CMK (cell line): ENCODE measurements around the gene OTUD5.
"Not testable (repeated sequence)": the region's sequence is repeated elsewhere in the genome, so short reads cannot be mapped to it uniquely, and the experiment has no call there.

Experiments used
- DNase-seq: peaks from one replicate; pipeline ENCODE4 v3.0.0-alpha.2; 2010; ENCODE audit warnings: low read depth

Gene OTUD5, protein sequence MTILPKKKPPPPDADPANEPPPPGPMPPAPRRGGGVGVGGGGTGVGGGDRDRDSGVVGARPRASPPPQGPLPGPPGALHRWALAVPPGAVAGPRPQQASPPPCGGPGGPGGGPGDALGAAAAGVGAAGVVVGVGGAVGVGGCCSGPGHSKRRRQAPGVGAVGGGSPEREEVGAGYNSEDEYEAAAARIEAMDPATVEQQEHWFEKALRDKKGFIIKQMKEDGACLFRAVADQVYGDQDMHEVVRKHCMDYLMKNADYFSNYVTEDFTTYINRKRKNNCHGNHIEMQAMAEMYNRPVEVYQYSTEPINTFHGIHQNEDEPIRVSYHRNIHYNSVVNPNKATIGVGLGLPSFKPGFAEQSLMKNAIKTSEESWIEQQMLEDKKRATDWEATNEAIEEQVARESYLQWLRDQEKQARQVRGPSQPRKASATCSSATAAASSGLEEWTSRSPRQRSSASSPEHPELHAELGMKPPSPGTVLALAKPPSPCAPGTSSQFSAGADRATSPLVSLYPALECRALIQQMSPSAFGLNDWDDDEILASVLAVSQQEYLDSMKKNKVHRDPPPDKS

DNA sequence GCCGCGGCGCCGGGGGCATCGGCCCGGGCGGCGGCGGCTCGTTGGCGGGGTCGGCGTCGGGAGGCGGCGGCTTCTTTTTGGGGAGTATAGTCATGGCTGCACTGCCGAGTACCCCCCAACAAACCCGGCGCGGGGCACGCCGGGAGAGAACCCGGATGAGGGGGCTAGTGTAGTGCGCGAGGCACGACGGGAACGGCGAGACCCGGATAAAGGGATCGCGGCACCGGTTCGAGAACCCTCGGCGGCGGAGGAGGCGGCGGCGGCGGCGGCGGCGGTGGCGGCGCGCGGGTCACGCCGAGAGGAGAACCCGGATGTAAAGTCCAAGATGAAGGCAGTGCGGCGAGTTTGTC is at the start of gene OTUD5:
Gene OTUD5 (minus strand): TSS at position 131 of the 350 bp plus-strand sequence. CDS start 37 bp downstream, at position 94.
- no peak for DNase-seq

DNA sequence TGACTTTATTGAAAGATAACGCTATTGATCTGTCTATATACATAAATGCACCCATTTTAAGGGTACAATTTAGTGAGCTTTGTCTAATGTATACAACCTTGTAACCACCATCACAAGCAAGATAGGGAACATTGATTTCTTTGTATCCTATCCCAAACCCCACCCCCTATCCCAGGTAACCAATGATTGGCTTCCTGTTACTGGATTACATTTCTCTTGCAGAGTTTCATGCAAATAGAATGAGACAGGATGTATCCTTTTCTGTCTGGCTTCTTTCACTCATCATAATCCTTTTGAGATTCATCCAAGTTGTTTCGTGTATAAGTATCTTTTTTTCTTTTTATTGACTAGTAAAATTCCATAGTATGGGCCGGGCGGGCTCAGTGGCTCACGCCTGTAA is 46.3 kb upstream of the OTUD5 start:
- DNase-seq = no peak

DNA sequence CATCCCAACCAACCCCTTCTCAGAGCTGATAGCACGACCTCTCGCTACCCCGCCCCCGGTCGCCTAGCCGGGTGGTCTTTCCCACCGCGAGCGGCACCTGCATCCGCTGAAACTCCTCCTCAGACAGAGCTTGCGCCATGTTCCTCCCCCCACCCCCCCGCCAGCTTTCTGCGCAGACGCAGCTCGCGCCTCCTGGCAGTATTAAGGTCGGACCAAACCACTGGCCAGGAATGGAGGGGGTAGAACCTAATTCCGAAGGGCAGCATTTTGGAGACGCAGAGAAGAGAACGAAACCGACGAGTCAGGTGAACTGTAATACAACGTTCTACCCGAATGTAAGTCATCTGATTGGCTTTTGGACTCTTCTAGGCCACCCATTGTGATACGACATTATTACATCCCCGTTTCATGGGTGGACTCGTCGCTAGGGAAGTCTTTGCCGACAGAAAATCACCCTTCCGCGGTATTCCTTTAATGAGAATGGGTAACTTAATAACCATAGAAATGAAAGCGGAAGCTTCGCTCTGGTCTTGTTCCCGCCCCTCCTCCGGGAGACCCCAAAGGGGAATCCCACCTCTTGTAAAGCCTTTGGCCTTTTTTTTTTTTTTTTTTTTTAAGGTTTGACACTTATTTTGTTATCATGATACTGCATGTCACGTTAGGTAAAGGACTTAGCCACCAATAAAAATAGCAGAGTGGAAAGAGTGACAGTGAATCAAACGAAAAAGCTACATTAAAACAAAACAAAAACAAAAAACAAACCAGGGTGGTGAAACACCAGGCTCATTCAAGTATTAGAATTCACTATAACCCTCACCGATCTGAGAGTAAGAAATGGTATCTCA is 44.9 kb upstream of the OTUD5 start, which contains the start of gene GRIPAP1:
Gene GRIPAP1 (minus strand): TSS at position 174 of the 845 bp plus-strand sequence. CDS start 35 bp downstream, at position 139.
- peak; percentile 84 for DNase-seq

DNA sequence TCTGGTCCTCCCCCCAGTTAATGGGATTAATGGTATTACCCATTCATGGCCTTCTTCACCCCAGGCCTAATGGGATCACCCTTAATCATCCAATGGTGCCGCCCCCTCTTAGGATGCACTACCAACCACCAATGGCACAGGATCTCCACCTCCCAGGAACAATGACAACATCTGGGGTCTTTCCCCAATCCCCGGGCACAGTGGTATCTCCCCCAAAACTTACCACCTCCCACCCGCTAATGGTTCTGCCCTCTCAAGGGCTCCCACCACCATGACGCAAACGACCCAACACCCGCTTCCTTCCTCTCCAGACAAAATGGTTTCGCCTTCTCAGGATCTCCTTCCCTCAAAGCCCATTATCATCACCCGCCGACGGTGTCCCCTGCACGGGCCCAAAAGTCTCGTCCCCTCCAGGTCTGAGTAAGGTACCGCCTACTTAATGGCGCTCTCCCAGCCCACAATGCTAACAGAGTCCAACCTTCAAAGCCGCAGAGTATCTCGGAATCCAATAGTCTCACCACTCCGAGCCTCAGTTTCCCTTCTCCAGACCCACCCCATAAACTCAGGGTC is 44.2 kb upstream of the OTUD5 start:
- peak; percentile 51 for DNase-seq

DNA sequence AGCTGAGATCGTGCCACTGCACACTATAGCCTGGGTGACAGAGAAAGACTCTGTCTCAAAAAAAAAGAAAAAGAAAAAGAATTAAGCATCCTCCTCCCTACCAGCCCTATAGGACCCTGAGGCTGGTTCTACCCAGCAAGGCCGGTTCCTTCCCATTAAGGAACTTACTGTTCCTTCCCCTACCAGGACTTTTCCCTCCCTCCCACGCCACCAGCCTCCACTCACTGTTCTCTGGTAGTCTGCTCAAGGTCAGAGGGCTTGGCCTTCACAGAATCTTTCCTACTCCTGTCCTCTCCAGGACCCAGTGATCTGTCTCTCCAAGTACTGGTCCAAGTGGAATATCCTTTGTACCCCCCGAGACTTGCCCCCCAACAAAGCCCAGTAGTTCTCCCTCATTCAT is 43.2 kb upstream of the OTUD5 start:
- no peak for DNase-seq

DNA sequence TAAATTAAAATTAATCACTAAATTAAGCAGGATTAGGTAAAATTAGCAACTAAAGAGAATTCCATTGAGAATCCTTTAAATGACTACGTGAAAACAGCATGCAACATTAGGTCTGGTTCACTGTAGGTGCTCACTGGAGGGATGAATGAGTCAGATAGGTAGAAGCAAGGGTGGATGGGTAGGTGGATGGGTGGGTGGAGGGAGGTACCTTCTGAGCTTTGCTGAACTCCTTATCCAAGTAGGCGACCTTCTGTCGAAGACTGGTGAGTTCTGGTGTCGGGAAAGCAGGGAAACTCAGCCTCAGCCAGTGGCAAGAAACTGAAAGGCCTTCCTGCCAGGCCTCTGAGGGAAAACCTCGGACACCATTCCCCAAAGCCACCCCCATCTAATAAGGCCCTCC is 41.6 kb upstream of the OTUD5 start:
- no peak for DNase-seq

DNA sequence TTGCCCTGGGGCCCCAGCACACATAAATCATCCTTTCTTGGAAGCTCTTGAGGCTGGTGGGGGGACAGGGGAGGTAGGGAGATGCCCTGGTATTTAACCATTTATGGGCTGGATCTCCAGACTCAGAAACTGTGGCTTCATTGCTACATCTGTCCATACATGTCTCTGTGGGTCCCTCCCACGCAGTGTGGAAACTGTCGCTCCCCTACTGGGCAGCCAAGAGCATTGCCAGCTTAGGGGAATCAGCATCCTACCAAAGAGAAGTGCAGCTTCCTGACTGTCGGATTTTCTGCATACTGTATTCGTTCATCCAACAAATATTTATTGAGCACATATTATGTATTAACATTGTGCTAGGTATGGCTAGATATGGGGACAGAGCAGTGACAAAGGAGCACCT is 41.0 kb upstream of the OTUD5 start:
- DNase-seq = peak; percentile 24

DNA sequence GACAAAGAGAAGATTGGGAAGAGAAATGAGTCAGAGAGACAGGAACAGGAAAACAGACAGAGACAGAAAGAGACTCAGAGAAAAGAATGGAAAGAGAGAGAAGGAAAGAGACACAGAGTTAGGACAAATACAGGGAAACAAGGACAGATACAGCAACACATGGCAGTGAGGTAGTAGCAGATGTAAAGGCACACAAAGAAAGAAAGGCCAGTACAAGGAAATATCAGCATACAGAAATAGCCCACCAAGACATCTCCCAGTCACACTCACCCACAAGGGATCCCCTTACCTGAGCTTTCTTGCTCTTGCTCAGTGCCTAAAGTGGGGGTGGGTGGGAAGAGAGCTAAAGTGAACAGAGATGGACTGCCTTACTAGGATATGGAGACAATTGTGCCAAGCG is 40.5 kb upstream of the OTUD5 start:
- DNase-seq = no peak

DNA sequence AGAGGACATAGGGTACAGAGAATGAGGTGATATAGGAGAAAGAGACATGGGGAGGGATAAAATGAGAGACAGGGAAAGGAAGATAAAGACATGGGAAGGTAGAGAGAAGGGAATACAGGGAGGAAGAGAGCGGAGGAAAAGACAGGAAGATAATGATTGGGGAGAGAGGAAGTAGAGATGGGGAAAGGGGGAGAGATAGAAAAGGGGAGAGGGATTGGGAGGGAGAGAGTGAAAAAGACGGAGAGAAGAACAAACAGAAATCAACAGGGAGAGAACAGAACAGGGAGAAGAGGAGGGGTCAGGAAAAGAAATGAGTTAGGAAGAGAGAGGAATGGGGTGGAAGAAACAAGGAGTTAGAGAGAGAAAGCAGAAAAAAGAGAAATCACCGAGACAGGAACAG is 40.0 kb upstream of the OTUD5 start:
- DNase-seq = no peak

DNA sequence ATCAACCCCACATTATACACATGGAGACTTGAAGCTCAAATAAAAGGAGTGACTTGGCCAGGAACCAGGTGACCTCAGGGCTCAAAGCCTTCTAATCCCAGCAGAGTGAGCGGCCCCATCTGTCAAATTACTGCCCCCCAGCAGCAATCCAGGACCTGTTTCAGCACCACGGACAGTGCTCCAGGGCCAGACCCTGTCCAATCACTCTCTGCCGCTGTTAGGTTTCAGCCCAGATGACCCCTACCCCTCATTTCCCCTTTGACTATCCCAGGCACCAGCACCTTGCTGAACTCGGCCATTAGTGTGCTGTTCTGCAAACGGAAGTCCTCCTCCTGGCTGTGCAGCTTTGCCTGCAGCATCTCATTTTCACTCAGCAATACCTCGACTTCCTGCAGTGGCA is 39.6 kb upstream of the OTUD5 start:
- DNase-seq = no peak

DNA sequence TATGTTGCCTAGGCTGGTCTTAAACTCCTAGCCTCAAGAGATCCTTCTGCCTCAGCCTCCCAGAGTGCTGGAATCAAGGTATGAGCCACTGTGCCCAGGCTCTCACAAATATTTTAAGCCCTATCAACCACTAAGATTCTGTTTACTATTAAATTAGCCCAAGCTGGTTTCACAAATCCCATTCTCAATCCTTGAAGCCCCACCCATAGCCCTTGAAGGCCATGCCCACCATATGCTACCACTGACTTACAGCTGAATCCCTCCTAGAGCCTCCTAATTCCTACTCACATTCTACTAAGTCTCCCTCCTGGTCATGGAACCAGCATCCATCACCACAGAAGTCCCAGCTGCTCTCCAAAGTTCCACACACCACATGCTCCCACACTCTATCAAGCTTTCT is 34.9 kb upstream of the OTUD5 start:
- DNase-seq = no peak

DNA sequence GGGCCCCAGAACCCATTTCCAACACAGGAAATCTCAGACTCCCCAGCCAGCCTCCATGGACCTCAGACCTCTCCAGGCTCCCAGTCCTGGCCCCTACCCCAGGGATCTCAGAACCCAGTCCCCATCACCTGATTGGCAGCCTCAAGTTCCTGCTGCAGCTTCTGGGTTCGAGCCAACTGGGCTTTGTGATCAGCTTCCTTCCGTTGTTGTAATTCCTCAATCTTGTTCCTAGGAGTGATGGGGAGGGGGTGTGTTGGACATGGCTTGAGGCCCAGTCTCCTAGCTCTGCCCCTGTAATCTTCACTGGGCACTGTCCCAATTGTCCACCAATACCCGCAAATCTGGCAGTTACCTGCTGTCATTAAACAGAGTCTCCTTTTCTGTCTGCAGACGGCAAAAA is 32.1 kb upstream of the OTUD5 start:
- DNase-seq = no peak

DNA sequence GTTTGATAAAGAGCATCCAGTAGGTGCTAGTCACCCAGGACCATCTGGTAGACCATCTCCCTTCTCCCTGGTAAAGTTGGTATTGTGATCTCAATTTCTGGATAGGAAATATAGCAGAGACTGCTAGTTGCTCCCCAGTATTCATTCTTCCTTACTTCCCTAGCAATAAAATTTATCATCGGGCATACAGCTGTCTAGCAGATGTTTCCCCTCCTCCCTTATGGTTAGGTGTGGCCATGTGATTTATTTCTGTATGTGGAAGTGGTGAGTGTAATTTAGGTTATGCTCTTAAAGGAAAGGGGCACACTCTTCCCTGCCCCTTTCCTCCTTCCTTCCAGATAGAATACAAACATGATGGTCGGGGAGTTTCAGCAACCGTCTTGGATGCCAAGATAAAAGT is 26.5 kb upstream of the OTUD5 start:
- no peak for DNase-seq

DNA sequence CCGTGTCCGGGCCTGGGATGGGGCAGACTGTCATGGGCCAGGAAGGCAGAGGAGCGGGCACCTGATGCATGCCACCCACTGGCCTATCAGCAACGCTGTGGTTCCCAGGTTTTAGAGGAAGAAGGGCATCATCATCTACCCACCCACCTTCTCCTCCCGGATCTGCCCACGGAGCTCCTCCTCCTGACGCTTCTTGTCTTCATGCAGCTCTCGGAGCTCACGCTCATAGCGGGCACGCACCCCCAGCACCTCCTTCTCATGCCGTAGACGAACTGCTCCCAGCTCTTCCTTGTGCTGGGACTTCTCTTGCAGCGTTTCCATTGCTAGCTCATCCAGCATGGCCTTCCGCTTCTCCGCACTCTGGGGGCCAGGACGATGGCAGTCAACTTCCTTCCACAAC is 25.7 kb upstream of the OTUD5 start:
- no peak for DNase-seq

DNA sequence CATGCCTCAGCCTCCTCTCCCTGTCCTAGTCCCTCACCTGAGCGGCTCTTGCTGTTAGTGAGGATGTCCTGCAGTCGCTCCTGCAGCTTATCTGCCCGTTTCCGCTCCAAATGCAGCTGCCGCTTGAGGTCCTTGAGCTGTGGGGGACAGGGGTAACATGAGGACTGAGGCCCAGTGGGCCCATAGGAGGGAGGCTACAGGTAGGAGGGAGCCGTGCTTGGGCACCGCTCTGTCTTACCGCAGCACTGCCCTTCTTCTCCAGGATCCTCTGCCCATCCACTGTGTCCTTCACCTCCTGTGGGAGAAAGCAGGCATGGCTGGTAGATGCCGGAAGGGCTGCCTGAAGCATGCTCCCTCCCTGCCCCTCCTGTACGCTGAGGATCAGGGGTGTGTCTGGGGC is 23.8 kb upstream of the OTUD5 start:
- DNase-seq = no peak

DNA sequence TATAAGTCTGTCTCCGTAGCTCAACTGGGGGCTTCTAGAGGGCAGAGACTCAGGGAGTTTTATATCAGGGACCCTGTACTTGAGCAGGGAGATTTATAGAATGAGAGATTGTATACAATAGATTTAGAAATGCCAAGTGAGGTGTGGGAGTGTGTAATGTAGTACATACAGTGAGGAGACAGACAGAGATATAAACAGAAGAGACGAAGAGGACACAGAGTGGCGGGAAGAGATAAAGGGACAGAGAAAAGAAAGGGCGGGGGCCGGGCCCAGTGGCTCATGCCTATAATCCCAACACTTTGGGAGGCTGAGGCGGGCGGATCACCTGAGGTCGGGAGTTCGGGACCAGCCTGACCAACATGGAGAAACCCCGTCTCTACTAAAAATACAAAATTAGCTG is 22.9 kb upstream of the OTUD5 start:
- not testable (repeated sequence) for DNase-seq

DNA sequence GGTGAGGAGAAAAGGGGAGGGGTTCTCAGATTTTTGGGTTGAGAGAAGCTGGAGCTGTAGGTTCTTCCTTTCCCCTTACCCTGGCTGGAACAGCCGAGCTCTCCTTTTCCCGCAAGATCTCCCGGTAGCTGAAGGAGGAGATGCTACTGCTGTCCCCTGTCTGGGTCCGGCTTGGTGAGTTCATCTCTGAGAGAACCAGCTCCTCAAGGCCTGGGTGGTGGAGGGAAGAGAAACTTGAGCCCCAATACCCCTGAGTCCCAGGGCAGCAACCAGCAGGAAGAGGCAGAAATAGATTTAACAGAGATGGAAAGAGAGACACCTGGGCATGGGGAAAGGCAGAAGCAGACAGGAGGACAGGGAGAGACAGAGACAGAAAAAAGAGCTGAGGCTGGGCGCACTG is 20.8 kb upstream of the OTUD5 start:
- DNase-seq = no peak

DNA sequence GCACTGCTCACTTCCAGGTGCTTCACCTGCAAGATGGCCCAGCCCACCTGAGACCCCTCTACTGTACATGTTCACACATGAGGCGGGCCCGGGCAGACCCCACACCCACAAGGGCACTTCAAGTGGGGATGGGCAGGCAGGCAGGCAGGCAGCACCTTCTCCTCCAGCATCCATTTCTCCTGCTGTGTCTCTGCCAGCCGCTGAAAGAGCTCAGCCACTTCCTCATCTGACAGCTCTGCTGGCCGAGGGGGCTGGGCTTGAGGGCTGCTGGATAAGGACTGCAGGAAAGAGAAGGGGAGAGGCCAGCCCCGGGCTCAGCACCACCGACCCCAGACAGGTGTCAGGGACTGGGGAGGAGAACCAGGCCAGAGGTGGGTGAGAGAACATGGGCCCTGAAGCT is 18.7 kb upstream of the OTUD5 start:
- DNase-seq = no peak

DNA sequence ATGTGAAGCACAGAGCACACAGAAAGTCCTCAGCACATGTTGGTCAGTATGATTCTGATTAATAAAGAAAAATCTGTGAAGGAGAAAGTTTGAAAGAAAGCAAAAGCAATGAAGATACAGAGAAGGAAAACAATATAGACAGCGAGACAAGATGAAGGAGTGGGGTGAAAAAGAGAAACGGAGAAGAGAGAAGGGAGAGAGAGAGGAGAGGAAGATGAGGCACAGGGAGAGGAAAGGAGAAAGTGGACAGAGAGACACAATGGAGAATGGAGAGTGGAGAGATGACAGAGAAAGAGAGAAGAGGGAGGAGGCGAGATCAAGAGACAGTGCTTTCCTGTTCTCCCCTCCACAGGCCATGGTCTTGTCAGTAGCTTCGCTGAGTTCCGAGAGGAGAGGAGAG is 18.1 kb upstream of the OTUD5 start:
- DNase-seq = no peak

DNA sequence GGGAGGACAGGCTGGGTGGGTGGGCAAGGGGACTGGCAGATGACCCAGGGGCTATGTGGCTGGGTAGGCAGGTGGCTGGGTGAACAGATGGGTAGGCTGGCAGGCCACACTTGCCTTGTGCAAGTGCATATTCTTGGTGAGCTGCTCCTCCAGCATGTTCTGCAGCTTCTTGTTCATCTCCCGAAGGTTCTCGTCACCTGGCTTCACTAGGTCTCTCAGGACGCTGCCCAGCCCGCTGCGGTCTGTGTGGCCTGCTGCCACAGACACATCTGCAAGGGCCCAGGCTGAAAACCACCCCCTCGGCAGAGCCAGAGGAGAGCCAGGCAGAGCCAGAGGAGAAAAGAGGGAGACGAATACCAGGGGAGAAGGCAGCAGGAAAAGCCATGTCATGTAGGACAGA is 17.6 kb upstream of the OTUD5 start:
- DNase-seq = no peak

DNA sequence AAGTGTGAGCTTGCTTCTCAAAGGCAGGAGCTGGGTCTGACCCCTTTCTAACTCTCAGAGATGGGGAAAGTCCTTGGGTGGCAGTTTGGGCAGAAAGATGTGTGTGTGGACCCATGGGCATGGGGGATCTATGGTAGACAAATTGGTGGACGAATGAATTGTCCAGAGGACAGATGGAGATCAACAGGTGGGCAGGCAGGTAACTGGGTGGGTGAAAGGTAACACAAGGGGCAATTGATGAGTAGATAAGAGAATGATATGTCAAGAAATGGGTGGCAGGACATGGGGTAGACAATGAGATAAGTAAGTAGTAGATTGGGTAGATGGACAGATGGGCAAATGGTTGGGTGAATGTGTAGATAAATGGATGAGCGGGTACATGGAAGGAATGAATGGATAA is 17.2 kb upstream of the OTUD5 start:
- DNase-seq = no peak

DNA sequence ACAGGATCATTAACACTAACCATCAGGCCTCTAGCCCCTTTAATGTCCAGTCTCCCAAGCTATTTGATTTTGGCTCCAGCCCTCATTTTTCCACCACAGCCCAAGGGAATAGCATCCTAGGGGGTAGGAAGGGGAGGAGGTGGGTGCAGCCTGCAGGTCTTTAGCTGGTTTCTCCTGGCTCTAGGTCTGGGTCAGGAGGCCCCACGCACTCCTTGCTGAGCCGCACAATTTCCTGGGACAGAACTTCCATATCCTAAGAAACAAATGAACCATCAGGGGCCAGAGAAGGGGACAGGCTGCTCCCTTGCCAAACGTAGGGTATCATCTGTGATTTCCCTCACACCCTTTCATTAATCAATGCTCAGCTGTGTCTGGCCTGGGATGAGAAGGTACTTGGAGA is 16.6 kb upstream of the OTUD5 start:
- DNase-seq = no peak
